H9 (cell line): Measurements from ENCODE around the gene RNASE8. TPM values are rescaled to one million over a fixed set of nuclear protein-coding genes. Genes with fewer than 3 reads are reported as not detected.

Experiments used
- DNase-seq: peaks from one replicate; pipeline ENCODE4 v3.0.0-alpha.2; 2017
- H2AFZ ChIP-seq: one replicate; pipeline ENCODE4 v1.6.1; 2013; ENCODE audit warnings: mild to moderate bottlenecking, low read length, control low read depth, moderate library complexity
- H2AK5ac ChIP-seq: 2 replicates; pipeline ENCODE4 v1.6.1; 2013; ENCODE audit warnings: low read length, control low read depth, mixed read lengths; ENCODE audit not compliant: insufficient read length
- H2BK120ac ChIP-seq: one replicate; pipeline ENCODE4 v1.6.1; 2013; ENCODE audit warnings: low read depth, mild to moderate bottlenecking, low read length, control low read depth, inconsistent platforms; ENCODE audit not compliant: poor library complexity, severe bottlenecking
- H2BK12ac ChIP-seq: 2 replicates; pipeline ENCODE4 v1.6.1; 2013; ENCODE audit warnings: low read length, control low read depth, mixed read lengths, low read depth; ENCODE audit not compliant: insufficient read length
- H2BK15ac ChIP-seq: 2 replicates; pipeline ENCODE4 v1.6.1; 2013; ENCODE audit warnings: low read depth, low read length, control low read depth
- H2BK20ac ChIP-seq: one replicate; pipeline ENCODE4 v1.6.1; 2013; ENCODE audit warnings: low read depth, mild to moderate bottlenecking, low read length, control low read depth, inconsistent platforms; ENCODE audit not compliant: poor library complexity, severe bottlenecking
- H2BK5ac ChIP-seq: 2 replicates; pipeline ENCODE4 v1.6.1; 2013; ENCODE audit warnings: low read length, control low read depth, mixed read lengths; ENCODE audit not compliant: insufficient read length
- H3K14ac ChIP-seq: 2 replicates; pipeline ENCODE4 v1.6.1; 2013; ENCODE audit warnings: low read length, control low read depth; ENCODE audit not compliant: insufficient read depth
- H3K18ac ChIP-seq: 2 replicates; pipeline ENCODE4 v1.6.1; 2013; ENCODE audit warnings: low read depth, mild to moderate bottlenecking, mixed read lengths, low read length, control low read depth; ENCODE audit not compliant: insufficient read length
- H3K23ac ChIP-seq: 2 replicates; pipeline ENCODE4 v1.6.1; 2013; ENCODE audit warnings: low read length, control low read depth, mixed read lengths, low read depth; ENCODE audit not compliant: insufficient read length
- H3K23me2 ChIP-seq: 2 replicates; pipeline ENCODE4 v1.6.1; 2013; ENCODE audit warnings: low read depth, mild to moderate bottlenecking, mixed read lengths, low read length, control low read depth; ENCODE audit not compliant: insufficient read length, poor library complexity, severe bottlenecking
- H3K27ac ChIP-seq: 2 replicates; pipeline ENCODE4 v1.5.1; 2013; ENCODE audit warnings: low read length, control low read depth, mixed read lengths, low read depth; ENCODE audit not compliant: insufficient read length
- H3K27me3 ChIP-seq: 2 replicates; pipeline ENCODE4 v1.6.1; 2013; ENCODE audit warnings: low read length, control low read depth, inconsistent platforms; ENCODE audit not compliant: insufficient read depth
- H3K4ac ChIP-seq: 2 replicates; pipeline ENCODE4 v1.6.1; 2013; ENCODE audit warnings: low read depth, mild to moderate bottlenecking, control low read depth, inconsistent platforms, low read length, moderate library complexity
- H3K4me1 ChIP-seq: 2 replicates; pipeline ENCODE4 v1.6.1; 2013; ENCODE audit warnings: low read length, control low read depth, inconsistent platforms; ENCODE audit not compliant: insufficient read depth
- H3K4me2 ChIP-seq: 2 replicates; pipeline ENCODE4 v1.6.1; 2013; ENCODE audit warnings: low read length, control low read depth, mixed read lengths; ENCODE audit not compliant: insufficient read length, insufficient read depth
- H3K56ac ChIP-seq: 2 replicates; pipeline ENCODE4 v1.6.1; 2013; ENCODE audit warnings: low read depth, mild to moderate bottlenecking, mixed read lengths, low read length, control low read depth; ENCODE audit not compliant: insufficient read length
- H3K79me1 ChIP-seq: 2 replicates; pipeline ENCODE4 v1.6.1; 2013; ENCODE audit warnings: low read depth, mild to moderate bottlenecking, moderate library complexity, low read length, control low read depth, inconsistent platforms; ENCODE audit not compliant: insufficient read depth, poor library complexity, severe bottlenecking
- H3K79me2 ChIP-seq: 2 replicates; pipeline ENCODE4 v1.6.1; 2013; ENCODE audit warnings: low read length, control low read depth, inconsistent platforms; ENCODE audit not compliant: insufficient read depth
- H3K9ac ChIP-seq: 2 replicates; pipeline ENCODE4 v1.6.1; 2013; ENCODE audit warnings: low read length, control low read depth, mixed read lengths; ENCODE audit not compliant: insufficient read length; ENCODE audit errors: extremely low read depth
- H3K9me3 ChIP-seq: one replicate; pipeline ENCODE4 v1.6.1; 2013; ENCODE audit warnings: low read depth, low read length, inconsistent platforms; ENCODE audit not compliant: control insufficient read depth
- H3T11ph ChIP-seq: one replicate; pipeline ENCODE4 v1.6.1; 2013; ENCODE audit warnings: mild to moderate bottlenecking, low read length, control low read depth, inconsistent platforms
- H4K20me1 ChIP-seq: one replicate; pipeline ENCODE4 v1.6.1; 2013; ENCODE audit not compliant: control insufficient read depth, insufficient read length, insufficient read depth
- H4K5ac ChIP-seq: 2 replicates; pipeline ENCODE4 v1.6.1; 2013; ENCODE audit warnings: low read depth, mild to moderate bottlenecking, mixed read lengths, low read length, control low read depth; ENCODE audit not compliant: insufficient read length
- H4K8ac ChIP-seq: replicated peaks from 2 replicates; pipeline ENCODE4 v1.6.1; 2013; ENCODE audit warnings: low read length, control low read depth, mixed read lengths, low read depth; ENCODE audit not compliant: insufficient read length
- H4K91ac ChIP-seq: 2 replicates; pipeline ENCODE4 v1.6.1; 2013; ENCODE audit warnings: low read depth, mild to moderate bottlenecking, moderate library complexity, mixed read lengths, low read length, control low read depth; ENCODE audit not compliant: insufficient read length
- H3K27ac Mint-ChIP-seq, 3 experiments: 2 replicates in 2 of 3; 3 replicates in 1 of 3; pipeline ENCODE4 v1.8.0; 2020 to 2021; ENCODE audit warnings: mixed read lengths in 3 of 3, mild to moderate bottlenecking in 1 of 3, moderate library complexity in 1 of 3
- H3K27me3 Mint-ChIP-seq: 2 replicates; pipeline ENCODE4 v1.8.0; 2021; ENCODE audit warnings: low read depth, mild to moderate bottlenecking, moderate library complexity, mixed read lengths
- H3K36me3 Mint-ChIP-seq, 3 experiments: 2 replicates in 2 of 3; 3 replicates in 1 of 3; pipeline ENCODE4 v1.8.0; 2020 to 2021; ENCODE audit warnings: low read depth in 3 of 3, mixed read lengths in 3 of 3; ENCODE audit not compliant: insufficient read depth in 1 of 3
- H3K4me1 Mint-ChIP-seq, 2 experiments: 2 replicates each; pipeline ENCODE4 v1.8.0; 2020; ENCODE audit warnings: mixed read lengths in 2 of 2
- H3K4me3 Mint-ChIP-seq, 2 experiments: 2 replicates in 1 of 2; 3 replicates in 1 of 2; pipeline ENCODE4 v1.8.0; 2020 to 2021; ENCODE audit warnings: mild to moderate bottlenecking in 2 of 2, mixed read lengths in 2 of 2, moderate library complexity in 1 of 2
- H3K9me3 Mint-ChIP-seq, 2 experiments: 2 replicates in 1 of 2; 3 replicates in 1 of 2; pipeline ENCODE4 v1.8.0; 2020; ENCODE audit warnings: mild to moderate bottlenecking in 2 of 2, mixed read lengths in 2 of 2, moderate library complexity in 1 of 2
- WGBS: extraction: QIAGEN DNeasy Blood & Tissue Kit; methylation state at CpG from one replicate; pipeline ENCODE4 v1.1.7; 2013; ENCODE audit warnings: missing lambda C conversion rate, low lambda C conversion rate, mixed read lengths; ENCODE audit not compliant: insufficient read length; ENCODE audit errors: extremely low coverage; 5-methylcytosine and 5-hydroxymethylcytosine counted together
- total RNA-seq: library from RNA; stranded (reverse); gene quantifications from 2 replicates; pipeline ENCODE4 v1.2.1, GENCODE V29; 2021
- TF ChIP-seq, protein P1 (sequence below): fragments of 200-600 bp; sonication (generic); conservative IDR thresholded peaks from 3 replicates; pipeline ENCODE4 v1.8.0; 2021; ENCODE audit warnings: antibody characterized with exemption, mild to moderate bottlenecking

Gene RNASE8
- total RNA-seq, 1 experiment from 2014 or later, result not detected

DNA sequence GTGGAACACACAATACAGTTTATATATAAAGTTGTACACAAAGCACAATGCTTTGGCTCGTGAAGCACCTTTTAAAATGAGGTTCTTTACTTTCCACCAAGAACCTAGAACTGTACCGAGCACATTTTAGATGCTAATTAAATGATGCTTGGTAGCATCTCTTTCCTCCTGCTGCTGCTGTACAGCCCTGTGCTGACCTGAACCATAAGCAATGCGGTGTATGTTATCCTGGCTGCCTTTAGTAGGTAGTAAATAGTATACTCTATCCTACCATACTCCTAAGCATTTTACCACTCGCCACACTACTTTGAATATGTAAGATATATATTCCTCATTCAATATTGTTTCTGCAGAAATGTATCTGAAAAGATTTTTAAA is 2.9 kb upstream of the RNASE8 start:
- Histone ChIP-seq H4K20me1 (no peaks in the 10 kb centered on the region), H3K4me2 (no peak overlapping the region), H3K79me2 (no peaks in the 10 kb centered on the region), H2AK5ac (no peak overlapping the region), H2AFZ (no peak overlapping the region), H3K4me1 (no peaks in the 10 kb centered on the region; the same call in 1 of the 2 replicates), H3K56ac (no peak overlapping the region), H4K91ac (no peak overlapping the region), H3K4ac (no peak overlapping the region), H3K79me1 (no peaks in the 10 kb centered on the region), H2BK20ac (no peak overlapping the region), H3T11ph (no peak overlapping the region), H3K18ac (no peak overlapping the region), H3K9ac (no peak overlapping the region), H3K14ac (no peak overlapping the region), H2BK120ac (no peak overlapping the region), H3K27ac (no peak overlapping the region), H2BK12ac (no peak overlapping the region), H3K9me3 (no peaks in the 10 kb centered on the region), H4K5ac (no peak overlapping the region), H4K8ac (no peak overlapping the region), H2BK5ac (no peak overlapping the region), H3K27me3 (no peaks in the 10 kb centered on the region), H3K23me2 (no peaks in the 10 kb centered on the region), H3K23ac (no peak overlapping the region), H2BK15ac (no peak overlapping the region)
- no CpG with 5 or more reads among the region's 4 CpGs for WGBS
- no peak overlapping the region for H3K27ac Mint-ChIP-seq
- no peaks in the 10 kb centered on the region for H3K36me3 Mint-ChIP-seq
- TF ChIP-seq, protein P1, sequence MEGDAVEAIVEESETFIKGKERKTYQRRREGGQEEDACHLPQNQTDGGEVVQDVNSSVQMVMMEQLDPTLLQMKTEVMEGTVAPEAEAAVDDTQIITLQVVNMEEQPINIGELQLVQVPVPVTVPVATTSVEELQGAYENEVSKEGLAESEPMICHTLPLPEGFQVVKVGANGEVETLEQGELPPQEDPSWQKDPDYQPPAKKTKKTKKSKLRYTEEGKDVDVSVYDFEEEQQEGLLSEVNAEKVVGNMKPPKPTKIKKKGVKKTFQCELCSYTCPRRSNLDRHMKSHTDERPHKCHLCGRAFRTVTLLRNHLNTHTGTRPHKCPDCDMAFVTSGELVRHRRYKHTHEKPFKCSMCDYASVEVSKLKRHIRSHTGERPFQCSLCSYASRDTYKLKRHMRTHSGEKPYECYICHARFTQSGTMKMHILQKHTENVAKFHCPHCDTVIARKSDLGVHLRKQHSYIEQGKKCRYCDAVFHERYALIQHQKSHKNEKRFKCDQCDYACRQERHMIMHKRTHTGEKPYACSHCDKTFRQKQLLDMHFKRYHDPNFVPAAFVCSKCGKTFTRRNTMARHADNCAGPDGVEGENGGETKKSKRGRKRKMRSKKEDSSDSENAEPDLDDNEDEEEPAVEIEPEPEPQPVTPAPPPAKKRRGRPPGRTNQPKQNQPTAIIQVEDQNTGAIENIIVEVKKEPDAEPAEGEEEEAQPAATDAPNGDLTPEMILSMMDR, result no peak
- DNase-seq, result no peak
- peaks cover 11 to 14% of the 10 kb centered on the region in 2 experiments for H3K4me1 Mint-ChIP-seq
- 0 out of 2 replicates have a peak, but pooled peaks cover 4% of the 10 kb centered on the region for H3K27me3 Mint-ChIP-seq
- H3K4me3 Mint-ChIP-seq, result no peak overlapping the region
- H3K9me3 Mint-ChIP-seq, result no peaks in the 10 kb centered on the region
